Measurements from ENCODE around the gene MRPS25. TPM values are rescaled to one million over a fixed set of nuclear protein-coding genes. Genes with fewer than 3 reads are reported as not detected.

The MRPS25 gene
- total RNA-seq, 1 donor from 2014 or later = 27.0 TPM

DNA sequence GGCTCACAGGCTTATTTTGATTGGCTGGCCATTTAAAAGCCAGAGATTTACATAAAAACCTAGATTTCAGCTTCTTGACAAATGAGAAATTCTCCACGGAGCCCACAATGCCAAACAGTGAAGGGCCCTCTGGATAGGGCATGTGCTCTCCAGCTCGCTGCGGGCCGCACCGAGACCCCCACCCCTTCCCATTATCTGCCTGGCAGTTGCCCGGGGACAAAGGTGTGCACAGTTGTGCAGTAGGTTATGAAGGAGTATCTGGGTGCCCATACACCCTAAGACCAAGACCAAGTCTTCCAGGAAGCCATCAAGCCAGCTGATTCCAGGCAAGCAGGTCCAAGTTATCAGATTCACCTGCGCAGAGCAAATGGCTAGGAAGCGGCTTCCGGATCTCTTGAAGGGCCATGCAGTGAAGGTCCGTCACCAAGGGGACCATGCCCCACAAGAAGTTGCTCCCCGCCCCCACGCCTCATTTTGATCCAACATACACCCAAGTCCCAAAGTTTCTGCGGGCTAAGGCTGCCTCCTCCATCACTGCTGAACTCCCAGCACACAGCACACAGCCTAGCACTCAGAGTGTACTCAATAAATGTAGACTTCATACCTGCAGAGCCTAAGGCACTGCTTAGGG lies 1.3 kb downstream of the MRPS25 start:
- Histone ChIP-seq H3K27ac (peak overlapping the region; percentile 80), H3K4me1 (peaks cover 16% of the 10 kb centered on the region), H3K9me3 (no peaks in the 10 kb centered on the region), H3K27me3 (no peaks in the 10 kb centered on the region), H3K36me3 (no peaks in the 10 kb centered on the region), H3K4me3 (peak overlapping the region; percentile 79 to 82)
- intact Hi-C loops (cut with DNase I) = no loop called here
- TF ChIP-seq, protein P1, sequence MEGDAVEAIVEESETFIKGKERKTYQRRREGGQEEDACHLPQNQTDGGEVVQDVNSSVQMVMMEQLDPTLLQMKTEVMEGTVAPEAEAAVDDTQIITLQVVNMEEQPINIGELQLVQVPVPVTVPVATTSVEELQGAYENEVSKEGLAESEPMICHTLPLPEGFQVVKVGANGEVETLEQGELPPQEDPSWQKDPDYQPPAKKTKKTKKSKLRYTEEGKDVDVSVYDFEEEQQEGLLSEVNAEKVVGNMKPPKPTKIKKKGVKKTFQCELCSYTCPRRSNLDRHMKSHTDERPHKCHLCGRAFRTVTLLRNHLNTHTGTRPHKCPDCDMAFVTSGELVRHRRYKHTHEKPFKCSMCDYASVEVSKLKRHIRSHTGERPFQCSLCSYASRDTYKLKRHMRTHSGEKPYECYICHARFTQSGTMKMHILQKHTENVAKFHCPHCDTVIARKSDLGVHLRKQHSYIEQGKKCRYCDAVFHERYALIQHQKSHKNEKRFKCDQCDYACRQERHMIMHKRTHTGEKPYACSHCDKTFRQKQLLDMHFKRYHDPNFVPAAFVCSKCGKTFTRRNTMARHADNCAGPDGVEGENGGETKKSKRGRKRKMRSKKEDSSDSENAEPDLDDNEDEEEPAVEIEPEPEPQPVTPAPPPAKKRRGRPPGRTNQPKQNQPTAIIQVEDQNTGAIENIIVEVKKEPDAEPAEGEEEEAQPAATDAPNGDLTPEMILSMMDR (IDR thresholded peaks at IDR 0.05) = no peak
- TF ChIP-seq POLR2A (IDR thresholded peaks at IDR 0.05) = no peak
- no peak for TF ChIP-seq POLR2AphosphoS5 (IDR thresholded peaks at IDR 0.05; ENCODE audit: insufficient read depth in 1 of 2, low read depth in 1 of 2)
- no peak for DNase-seq (ENCODE audit: extremely low spot score in 2 of 2)

DNA sequence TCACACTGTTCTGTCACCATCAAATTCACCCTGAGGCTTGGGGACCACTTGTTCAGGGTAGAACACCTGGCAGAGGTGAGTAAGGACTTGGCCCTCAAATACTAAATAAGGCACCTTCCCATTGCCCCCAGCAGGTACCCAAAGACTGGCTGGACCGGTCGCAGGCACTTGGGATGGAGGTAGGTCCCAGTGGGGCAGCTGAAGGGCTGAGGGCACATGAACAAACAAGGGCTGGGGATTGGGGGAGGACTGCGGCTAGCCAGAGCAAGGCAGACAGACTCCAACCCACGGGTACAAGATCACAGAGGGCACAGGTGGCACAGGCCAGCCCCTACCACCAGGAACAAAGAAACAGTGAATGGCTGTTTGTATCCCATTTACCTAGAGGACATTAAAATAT lies 1.9 kb downstream of the MRPS25 start:
- Histone ChIP-seq H3K9me3 (no peaks in the 10 kb centered on the region), H3K4me1 (peaks cover 16% of the 10 kb centered on the region), H3K36me3 (no peaks in the 10 kb centered on the region), H3K4me3 (no peak overlapping the region), H3K27ac (no peak overlapping the region), H3K27me3 (no peaks in the 10 kb centered on the region)
- DNase-seq (ENCODE audit: extremely low spot score in 2 of 2) = no peak
- intact Hi-C loops (cut with DNase I) = no loop called here
- TF ChIP-seq POLR2A (IDR thresholded peaks at IDR 0.05) = no peak
- no peak for TF ChIP-seq POLR2AphosphoS5 (IDR thresholded peaks at IDR 0.05; ENCODE audit: insufficient read depth in 1 of 2, low read depth in 1 of 2)
- TF ChIP-seq, protein P1 (IDR thresholded peaks at IDR 0.05) = no peak

DNA sequence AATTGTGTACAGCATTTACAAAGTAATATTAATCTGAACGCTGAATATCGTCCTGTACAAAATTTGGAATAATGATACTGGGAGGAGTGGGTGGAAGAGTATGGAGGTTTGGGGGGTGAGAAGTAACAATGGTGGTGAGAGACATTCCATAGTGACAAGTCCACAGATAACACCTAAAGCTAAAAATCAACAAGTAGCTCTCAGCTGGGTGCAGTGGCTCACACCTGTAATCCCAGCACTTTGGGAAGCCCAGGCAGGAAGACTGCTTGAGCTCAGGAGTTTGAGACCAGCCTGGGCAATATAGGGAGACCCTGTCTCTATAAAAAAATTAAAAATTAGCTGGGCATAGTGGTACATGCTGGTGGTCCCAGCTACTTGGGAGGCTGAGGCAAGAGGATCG lies 5.1 kb downstream of the MRPS25 start:
- Histone ChIP-seq H3K36me3 (peaks cover 0 to 8% of the 10 kb centered on the region in 2 donors), H3K27me3 (no peaks in the 10 kb centered on the region), H3K27ac (no peak overlapping the region), H3K4me3 (no peak overlapping the region), H3K4me1 (peaks cover 16% of the 10 kb centered on the region), H3K9me3 (no peaks in the 10 kb centered on the region)
- intact Hi-C loops (cut with DNase I) = no loop called here
- DNase-seq (ENCODE audit: extremely low spot score in 2 of 2) = no peak
- TF ChIP-seq POLR2AphosphoS5 (IDR thresholded peaks at IDR 0.05; ENCODE audit: insufficient read depth in 1 of 2, low read depth in 1 of 2) (no peak), POLR2A (IDR thresholded peaks at IDR 0.05) (no peak)
- TF ChIP-seq, protein P1 (IDR thresholded peaks at IDR 0.05) = no peak

DNA sequence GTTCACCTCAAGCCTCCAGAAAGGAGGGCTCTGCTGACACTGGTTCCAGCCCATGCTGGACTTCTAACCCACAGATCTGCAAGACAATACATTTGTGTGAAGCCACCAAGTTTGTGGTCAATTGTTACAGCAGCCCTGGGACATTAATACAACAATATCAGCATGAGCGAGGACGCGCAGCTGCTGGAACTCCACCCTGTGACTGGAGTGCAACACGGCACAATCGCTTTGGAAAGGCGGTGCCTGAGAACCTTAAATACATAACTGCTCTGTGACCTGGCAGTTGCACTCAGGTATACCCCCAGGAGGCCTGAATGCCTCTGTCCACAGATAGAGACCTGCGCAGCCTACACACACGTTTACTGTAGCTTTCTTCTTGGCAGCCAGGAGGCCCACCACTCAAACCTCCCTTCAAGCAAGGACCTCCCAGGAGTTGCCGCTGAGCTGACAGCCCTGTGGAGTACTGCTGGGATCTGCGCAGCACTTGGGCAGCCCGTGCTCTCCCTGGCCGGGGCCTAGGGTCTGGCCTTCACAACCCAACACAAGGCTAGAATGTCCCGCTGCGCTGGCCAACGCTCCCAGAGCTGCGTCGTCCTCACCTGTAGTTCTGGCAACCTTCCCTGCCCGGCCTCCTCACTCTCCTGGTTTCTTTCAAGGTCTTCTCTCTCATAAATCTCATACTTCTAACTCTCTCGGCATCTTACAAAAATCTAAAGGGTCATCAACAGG lies 8.3 kb downstream of the MRPS25 start:
- intact Hi-C loops (cut with DNase I) = no loop called here
- TF ChIP-seq, protein P1 (IDR thresholded peaks at IDR 0.05) = no peak
- TF ChIP-seq POLR2AphosphoS5 (IDR thresholded peaks at IDR 0.05; ENCODE audit: insufficient read depth in 1 of 2, low read depth in 1 of 2) (no peak), POLR2A (IDR thresholded peaks at IDR 0.05) (no peak)
- Histone ChIP-seq H3K36me3 (peaks cover 0 to 27% of the 10 kb centered on the region in 2 donors), H3K4me1 (no peaks in the 10 kb centered on the region), H3K4me3 (no peak overlapping the region), H3K27ac (no peak overlapping the region), H3K27me3 (no peaks in the 10 kb centered on the region), H3K9me3 (no peaks in the 10 kb centered on the region)
- DNase-seq (ENCODE audit: extremely low spot score in 2 of 2) = no peak

DNA sequence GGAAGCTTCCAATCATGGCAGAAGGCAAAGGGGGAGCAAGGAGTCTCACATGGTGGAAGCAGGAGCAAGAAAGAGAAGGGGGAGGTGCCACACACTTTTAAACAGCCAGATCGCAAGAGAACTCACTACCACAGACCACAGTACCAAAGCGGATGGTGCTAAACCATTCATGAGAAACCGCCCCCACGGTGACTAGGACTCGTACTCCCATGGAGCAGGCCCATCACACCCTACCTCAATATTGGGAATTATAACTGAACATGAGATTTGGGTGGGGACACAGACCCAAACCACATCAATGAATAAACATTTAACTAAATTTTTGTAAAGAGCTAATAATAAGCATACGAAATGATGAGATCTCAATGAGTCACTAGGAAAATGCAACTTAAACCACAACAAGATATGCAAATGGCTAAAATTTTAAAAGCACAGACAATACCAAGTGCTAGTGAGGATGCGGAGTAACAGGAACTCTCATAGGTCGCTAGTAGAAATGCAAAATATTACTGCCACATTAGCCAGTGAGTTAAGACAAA lies 10.0 kb downstream of the MRPS25 start:
- intact Hi-C loops (cut with DNase I) = no loop called here
- Histone ChIP-seq H3K9me3 (no peaks in the 10 kb centered on the region), H3K27ac (no peak overlapping the region), H3K4me3 (no peak overlapping the region), H3K36me3 (peaks cover 0 to 33% of the 10 kb centered on the region in 2 donors), H3K4me1 (no peaks in the 10 kb centered on the region), H3K27me3 (no peaks in the 10 kb centered on the region)
- TF ChIP-seq POLR2AphosphoS5 (IDR thresholded peaks at IDR 0.05; ENCODE audit: insufficient read depth in 1 of 2, low read depth in 1 of 2) (no peak), POLR2A (IDR thresholded peaks at IDR 0.05) (no peak)
- TF ChIP-seq, protein P1 (IDR thresholded peaks at IDR 0.05) = no peak
- DNase-seq (ENCODE audit: extremely low spot score in 2 of 2) = no peak

Data from vagina (tissue), 2 donors.